Skeletal muscle tissue (tissue), 4 donors: ENCODE results near the gene GPR176. TPM values are rescaled to one million over a fixed set of nuclear protein-coding genes. Genes with fewer than 3 reads are reported as not detected.

Experiments used
- H3K27ac ChIP-seq: one replicate; pipeline ENCODE4 v1.7.0; 2013; ENCODE audit warnings: mild to moderate bottlenecking, low read depth, low read length, inconsistent platforms
- H3K27me3 ChIP-seq, 3 donors: one replicate each; pipeline ENCODE4 v1.7.0; 2013; ENCODE audit warnings: low read length in 3 of 3; ENCODE audit not compliant: control insufficient read depth in 3 of 3, insufficient read depth in 3 of 3
- H3K36me3 ChIP-seq, 3 donors: one replicate each; pipeline ENCODE4 v1.7.0; 2013; ENCODE audit warnings: low read length in 3 of 3; ENCODE audit not compliant: control insufficient read depth in 3 of 3, insufficient read depth in 3 of 3
- H3K4me1 ChIP-seq, 3 donors: one replicate each; pipeline ENCODE4 v1.7.0; 2013; ENCODE audit warnings: low read length in 3 of 3, mild to moderate bottlenecking in 3 of 3; ENCODE audit not compliant: control insufficient read depth in 3 of 3, insufficient read depth in 3 of 3
- H3K4me3 ChIP-seq, 3 donors: one replicate each; pipeline ENCODE4 v1.7.0; 2013; ENCODE audit warnings: low read length in 3 of 3
- H3K9ac ChIP-seq, 3 donors: one replicate each; pipeline ENCODE4 v1.7.0; 2013; ENCODE audit warnings: low read length in 3 of 3, mild to moderate bottlenecking in 3 of 3, moderate library complexity in 2 of 3, low read depth in 1 of 3
- H3K9me3 ChIP-seq, 3 donors: one replicate each; pipeline ENCODE4 v1.7.0; 2013; ENCODE audit warnings: low read length in 3 of 3; ENCODE audit not compliant: control insufficient read depth in 3 of 3
- total RNA-seq: library from RNA; depleted of rRNA; stranded (reverse); fragments of >200 nt; gene quantifications from one replicate; pipeline ENCODE4 v1.2.3, GENCODE V29; 2014
- donor health status: Osteomylitis.

Gene GPR176
- total RNA-seq, 1 donor from 2014 or later = 6.3 TPM

- H3K36me3 ChIP-seq = no peaks in the 10 kb centered on the region
- H3K9ac ChIP-seq = peak overlapping the region in 2 of 3 donors; percentile 54 to 79
- peaks cover 7 to 19% (median 17%) of the 10 kb centered on the region in 3 donors for H3K27me3 ChIP-seq
- no peaks in the 10 kb centered on the region for H3K9me3 ChIP-seq
- peak overlapping the region; percentile 79 to 84 (median 80) for H3K4me3 ChIP-seq
- peak overlapping the region; percentile 41 for H3K27ac ChIP-seq
- H3K4me1 ChIP-seq = peaks cover 7 to 11% (median 7%) of the 10 kb centered on the region in 3 donors
These were observed 1.2 kb upstream of the GPR176 start for GRCh38 chr15:39921274-39921638.

GRCh38 chr15:39920510-39921273 lies 626 bp upstream of the GPR176 start:
- peaks cover 7 to 19% (median 17%) of the 10 kb centered on the region in 3 donors for H3K27me3 ChIP-seq
- no peaks in the 10 kb centered on the region for H3K9me3 ChIP-seq
- peak overlapping the region; percentile 41 for H3K27ac ChIP-seq
- H3K36me3 ChIP-seq = no peaks in the 10 kb centered on the region
- peaks cover 7 to 11% (median 7%) of the 10 kb centered on the region in 3 donors for H3K4me1 ChIP-seq
- peak overlapping the region; percentile 54 to 79 (median 65) for H3K9ac ChIP-seq
- peak overlapping the region; percentile 79 to 84 (median 80) for H3K4me3 ChIP-seq

- Histone ChIP-seq H3K9ac (peak overlapping the region; percentile 5 to 79 (median 51)), H3K36me3 (no peaks in the 10 kb centered on the region), H3K9me3 (no peaks in the 10 kb centered on the region), H3K27me3 (peaks cover 7 to 19% (median 17%) of the 10 kb centered on the region in 3 donors), H3K4me1 (peaks cover 7 to 11% (median 7%) of the 10 kb centered on the region in 3 donors), H3K27ac (peak overlapping the region; percentile 2), H3K4me3 (peak overlapping the region; percentile 79 to 84 (median 80))
These were observed 687 bp downstream of the GPR176 start for GRCh38 chr15:39919411-39919747.

GRCh38 chr15:39918688-39919385 lies 1.2 kb downstream of the GPR176 start:
- H3K4me1 ChIP-seq = peaks cover 7 to 11% (median 7%) of the 10 kb centered on the region in 3 donors
- H3K9ac ChIP-seq = no peak overlapping the region
- H3K27me3 ChIP-seq = peaks cover 7 to 19% (median 17%) of the 10 kb centered on the region in 3 donors
- no peaks in the 10 kb centered on the region for H3K9me3 ChIP-seq
- no peaks in the 10 kb centered on the region for H3K36me3 ChIP-seq
- H3K27ac ChIP-seq = no peak overlapping the region
- peak overlapping the region in 1 of 3 donors; percentile 80 for H3K4me3 ChIP-seq

- H3K4me3 ChIP-seq = no peak overlapping the region
- H3K4me1 ChIP-seq = peaks cover 0 to under 1% (median 0%) of the 10 kb centered on the region in 3 donors
- H3K9me3 ChIP-seq = no peaks in the 10 kb centered on the region
- no peak overlapping the region for H3K9ac ChIP-seq
- H3K27ac ChIP-seq = no peak overlapping the region
- H3K27me3 ChIP-seq = peaks cover 1 to 14% (median 10%) of the 10 kb centered on the region in 3 donors
- H3K36me3 ChIP-seq = no peaks in the 10 kb centered on the region
These were observed 5.1 kb downstream of the GPR176 start for GRCh38 chr15:39914977-39915376.

- Histone ChIP-seq H3K36me3 (no peaks in the 10 kb centered on the region), H3K27ac (no peak overlapping the region), H3K9ac (no peak overlapping the region), H3K9me3 (no peaks in the 10 kb centered on the region), H3K27me3 (no peaks in the 10 kb centered on the region), H3K4me1 (no peaks in the 10 kb centered on the region), H3K4me3 (no peak overlapping the region)
These were observed 11.1 kb downstream of the GPR176 start for GRCh38 chr15:39909007-39909406.

GRCh38 chr15:39908186-39908585 lies 11.9 kb downstream of the GPR176 start:
- H3K27me3 ChIP-seq = no peaks in the 10 kb centered on the region
- H3K27ac ChIP-seq = no peak overlapping the region
- H3K9ac ChIP-seq = no peak overlapping the region
- H3K4me3 ChIP-seq = no peak overlapping the region
- H3K4me1 ChIP-seq = no peaks in the 10 kb centered on the region
- no peaks in the 10 kb centered on the region for H3K36me3 ChIP-seq
- H3K9me3 ChIP-seq = no peaks in the 10 kb centered on the region

- no peaks in the 10 kb centered on the region for H3K4me1 ChIP-seq
- no peaks in the 10 kb centered on the region for H3K27me3 ChIP-seq
These were observed 12.8 kb downstream of the GPR176 start for GRCh38 chr15:39907216-39907615.

GRCh38 chr15:39904115-39904514 lies 16.0 kb downstream of the GPR176 start:
- H3K4me1 ChIP-seq = no peaks in the 10 kb centered on the region
- no peaks in the 10 kb centered on the region for H3K27me3 ChIP-seq
- H3K27ac ChIP-seq = no peak overlapping the region
- no peak overlapping the region for H3K9ac ChIP-seq
- no peak overlapping the region for H3K4me3 ChIP-seq
- no peaks in the 10 kb centered on the region for H3K36me3 ChIP-seq
- no peaks in the 10 kb centered on the region for H3K9me3 ChIP-seq

More at GRCh38 chr15:39907216-39907615, 12.8 kb downstream of the GPR176 start:
- no peak overlapping the region for H3K9ac ChIP-seq
- no peaks in the 10 kb centered on the region for H3K9me3 ChIP-seq
- H3K4me3 ChIP-seq = no peak overlapping the region
- H3K36me3 ChIP-seq = no peaks in the 10 kb centered on the region
- H3K27ac ChIP-seq = no peak overlapping the region

GRCh38 chr15:39898317-39898716 lies 21.7 kb downstream of the GPR176 start:
- no peaks in the 10 kb centered on the region for H3K9me3 ChIP-seq
- H3K9ac ChIP-seq = no peak overlapping the region
- H3K27ac ChIP-seq = no peak overlapping the region
- no peak overlapping the region for H3K4me3 ChIP-seq
- no peaks in the 10 kb centered on the region for H3K4me1 ChIP-seq
- H3K36me3 ChIP-seq = no peaks in the 10 kb centered on the region
- no peaks in the 10 kb centered on the region for H3K27me3 ChIP-seq
